ENCODE data around the gene RTF1. TPM values are rescaled to one million over a fixed set of nuclear protein-coding genes. Genes with fewer than 3 reads are reported as not detected.

The RTF1 gene
- total RNA-seq, 1 experiment from 2014 or later: 49.5 TPM

DNA sequence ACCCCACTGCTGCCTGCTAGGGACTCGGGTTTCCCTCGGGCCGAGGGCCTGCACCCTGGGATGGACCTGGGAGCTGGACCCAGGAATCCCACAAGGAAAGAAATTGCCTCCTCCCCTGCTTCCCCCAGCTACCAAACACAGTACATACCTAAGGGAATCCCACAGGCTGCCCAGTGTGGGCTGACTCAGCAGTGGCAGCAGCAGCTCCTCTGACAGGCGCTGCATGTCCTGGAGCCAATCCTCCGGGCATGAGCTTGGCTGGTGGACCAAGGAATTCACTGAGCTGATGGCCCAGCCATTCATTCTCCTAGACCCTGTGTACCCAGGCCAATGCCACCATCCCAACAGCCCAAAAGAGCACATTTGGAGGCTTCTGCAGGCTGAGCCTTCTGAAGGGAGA lies 106.2 kb downstream of the RTF1 start:
- Histone ChIP-seq H3K79me2 (ENCODE audit: insufficient read depth, low read length) (no peaks in the 10 kb centered on the region), H2BK20ac (ENCODE audit: low read depth, low read length, poor library complexity, severe bottlenecking) (no peak overlapping the region), H3K4me2 (ENCODE audit: insufficient read depth, insufficient read length, low read length) (no peak overlapping the region), H4K20me1 (ENCODE audit: control insufficient read depth, insufficient read depth, insufficient read length) (no peaks in the 10 kb centered on the region), H4K8ac (replicated peaks; ENCODE audit: insufficient read length, low read depth, low read length) (no peak overlapping the region), H3K9ac (ENCODE audit: extremely low read depth, insufficient read length, low read length) (no peak overlapping the region), H2BK120ac (ENCODE audit: low read depth, low read length, poor library complexity, severe bottlenecking) (no peak overlapping the region), H3K14ac (ENCODE audit: insufficient read depth, low read length) (no peak overlapping the region), H3K23me2 (ENCODE audit: insufficient read length, low read depth, low read length, poor library complexity, severe bottlenecking) (no peaks in the 10 kb centered on the region), H3K9me3 (ENCODE audit: control insufficient read depth, low read depth, low read length) (no peaks in the 10 kb centered on the region), H3K4me1 (ENCODE audit: insufficient read depth, low read length) (no peaks in the 10 kb centered on the region), H3K56ac (ENCODE audit: insufficient read length, low read depth, low read length) (no peak overlapping the region), H3K27ac (ENCODE audit: insufficient read length, low read depth, low read length) (no peak overlapping the region), H4K91ac (ENCODE audit: insufficient read length, low read depth, low read length) (no peak overlapping the region), H2AFZ (ENCODE audit: low read length) (no peak overlapping the region), H2AK5ac (ENCODE audit: insufficient read length, low read length) (no peak overlapping the region), H3T11ph (ENCODE audit: low read length) (no peak overlapping the region), H3K79me1 (ENCODE audit: insufficient read depth, low read depth, low read length, poor library complexity, severe bottlenecking) (no peaks in the 10 kb centered on the region), H3K18ac (ENCODE audit: insufficient read length, low read depth, low read length) (no peak overlapping the region), H2BK12ac (ENCODE audit: insufficient read length, low read depth, low read length) (no peak overlapping the region), H3K23ac (ENCODE audit: insufficient read length, low read depth, low read length) (no peak overlapping the region), H2BK5ac (ENCODE audit: insufficient read length, low read length) (no peak overlapping the region), H4K5ac (ENCODE audit: insufficient read length, low read depth, low read length) (no peak overlapping the region), H3K27me3 (ENCODE audit: insufficient read depth, low read length) (no peaks in the 10 kb centered on the region), H2BK15ac (ENCODE audit: low read depth, low read length) (no peak overlapping the region), H3K4ac (ENCODE audit: low read depth, low read length) (no peak overlapping the region)
- DNase-seq: no peak
- WGBS (ENCODE audit: extremely low coverage, insufficient read length, low lambda C conversion rate): no CpG with 5 or more reads among the region's 5 CpGs
- Mint-ChIP-seq H3K27ac (peak overlapping the region in 1 of 3 experiments; percentile 44; a peak in 1 of 7 replicates), H3K27me3 (ENCODE audit: low read depth) (no peaks in the 10 kb centered on the region), H3K9me3 (no peaks in the 10 kb centered on the region; a peak in 1 of 5 replicates), H3K4me3 (no peak overlapping the region), H3K4me1 (no peaks in the 10 kb centered on the region), H3K36me3 (ENCODE audit: insufficient read depth in 1 of 3, low read depth in 3 of 3) (peaks cover 17 to 60% (median 59%) of the 10 kb centered on the region in 3 experiments; a peak in 6 of 7 replicates)
- TF ChIP-seq, protein P1, sequence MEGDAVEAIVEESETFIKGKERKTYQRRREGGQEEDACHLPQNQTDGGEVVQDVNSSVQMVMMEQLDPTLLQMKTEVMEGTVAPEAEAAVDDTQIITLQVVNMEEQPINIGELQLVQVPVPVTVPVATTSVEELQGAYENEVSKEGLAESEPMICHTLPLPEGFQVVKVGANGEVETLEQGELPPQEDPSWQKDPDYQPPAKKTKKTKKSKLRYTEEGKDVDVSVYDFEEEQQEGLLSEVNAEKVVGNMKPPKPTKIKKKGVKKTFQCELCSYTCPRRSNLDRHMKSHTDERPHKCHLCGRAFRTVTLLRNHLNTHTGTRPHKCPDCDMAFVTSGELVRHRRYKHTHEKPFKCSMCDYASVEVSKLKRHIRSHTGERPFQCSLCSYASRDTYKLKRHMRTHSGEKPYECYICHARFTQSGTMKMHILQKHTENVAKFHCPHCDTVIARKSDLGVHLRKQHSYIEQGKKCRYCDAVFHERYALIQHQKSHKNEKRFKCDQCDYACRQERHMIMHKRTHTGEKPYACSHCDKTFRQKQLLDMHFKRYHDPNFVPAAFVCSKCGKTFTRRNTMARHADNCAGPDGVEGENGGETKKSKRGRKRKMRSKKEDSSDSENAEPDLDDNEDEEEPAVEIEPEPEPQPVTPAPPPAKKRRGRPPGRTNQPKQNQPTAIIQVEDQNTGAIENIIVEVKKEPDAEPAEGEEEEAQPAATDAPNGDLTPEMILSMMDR (conservative IDR thresholded peaks at IDR 0.05): no peak
